HEK293 (cell line): Measurements from ENCODE around the gene FUT8.

ENCODE experiments used
- CTCF ChIA-PET: fragments of 350-600 bp; formaldehyde crosslinking; extraction: SDS; loops from one replicate; lab custom pipeline; 2021; ENCODE audit warnings: antibody characterized with exemption; lab: Yijun Ruan, JAX
- POLR2A ChIA-PET: fragments of 300-600 bp; formaldehyde crosslinking; extraction: SDS; loops from one replicate; lab custom pipeline; 2020; ENCODE audit warnings: antibody characterized with exemption, inconsistent platforms; lab: Yijun Ruan, JAX
- H3K27ac ChIP-seq: fragments of 200-500 bp; sonication (Bioruptor generic); 2 replicates; pipeline ENCODE4 v1.5.1; 2014; ENCODE audit warnings: low read depth, low read length, control low read depth, inconsistent platforms; ENCODE audit errors: extremely low read depth
- H3K36me3 ChIP-seq, 2 experiments: fragments of 200-500 bp in 1 of 2; sonication (Bioruptor generic) in 1 of 2; 1 replicate in 1 of 2; 2 replicates in 1 of 2; pipeline ENCODE4 v1.5.1; 2014 to 2017; ENCODE audit warnings: inconsistent platforms in 2 of 2, low read length in 2 of 2; ENCODE audit not compliant: control insufficient read depth in 2 of 2, insufficient read depth in 1 of 2
- H3K4me1 ChIP-seq: fragments of 200-500 bp; sonication (Bioruptor generic); 2 replicates; pipeline ENCODE4 v1.5.1; 2014; ENCODE audit warnings: mild to moderate bottlenecking, low read length, inconsistent platforms; ENCODE audit not compliant: control insufficient read depth, insufficient read depth
- H3K4me3 ChIP-seq: 2 replicates; pipeline ENCODE4 v1.5.1; 2011; ENCODE audit warnings: low read depth, mild to moderate bottlenecking, control low read depth, low read length, moderate library complexity
- H3K9me3 ChIP-seq: fragments of 200-500 bp; sonication (Bioruptor generic); 2 replicates; pipeline ENCODE4 v1.5.1; 2014; ENCODE audit warnings: low read depth, low read length, inconsistent platforms; ENCODE audit not compliant: control insufficient read depth, insufficient read depth
- GLI2 ChIP-seq: fragments of 450-650 bp; formaldehyde crosslinking; IDR thresholded peaks from 2 replicates; pipeline ENCODE4; 2017; ENCODE audit warnings: missing biosample characterization, missing genetic modification characterization, low read depth, borderline replicate concordance
- GLI4 ChIP-seq: fragments of 450-650 bp; formaldehyde crosslinking; IDR thresholded peaks from 2 replicates; pipeline ENCODE4 v1.5.1; 2016; ENCODE audit warnings: missing biosample characterization, missing genetic modification characterization
- GLIS1 ChIP-seq: fragments of 450-650 bp; formaldehyde crosslinking; IDR thresholded peaks from 2 replicates; pipeline ENCODE4 v1.5.1; 2016; ENCODE audit warnings: missing biosample characterization, missing genetic modification characterization
- HOXA7 ChIP-seq: sonication (generic); formaldehyde crosslinking; IDR thresholded peaks from 2 replicates; pipeline ENCODE4 v1.8.1; 2022; ENCODE audit warnings: missing genetic modification reagents, borderline replicate concordance
- HOXD13 ChIP-seq: sonication (generic); formaldehyde crosslinking; IDR thresholded peaks from 2 replicates; pipeline ENCODE4 v1.8.0; 2022; ENCODE audit warnings: missing genetic modification reagents, borderline replicate concordance
- KLF8 ChIP-seq: fragments of 450-650 bp; formaldehyde crosslinking; IDR thresholded peaks from 2 replicates; pipeline ENCODE4 v1.5.1; 2016; ENCODE audit warnings: missing biosample characterization, missing genetic modification characterization
- MYNN ChIP-seq: fragments of 450-650 bp; formaldehyde crosslinking; IDR thresholded peaks from 2 replicates; pipeline ENCODE4 v1.5.1; 2016; ENCODE audit warnings: missing biosample characterization, missing genetic modification characterization, borderline replicate concordance
- REPIN1 ChIP-seq: fragments of 450-650 bp; formaldehyde crosslinking; IDR thresholded peaks from 2 replicates; pipeline ENCODE4 v1.5.1; 2017; ENCODE audit warnings: missing biosample characterization, missing genetic modification characterization, low read depth
- SP3 ChIP-seq: fragments of 450-650 bp; formaldehyde crosslinking; IDR thresholded peaks from 2 replicates; pipeline ENCODE4 v1.5.1; 2016; ENCODE audit warnings: missing biosample characterization, missing genetic modification characterization
- TRIM28 ChIP-seq: IDR thresholded peaks from 2 replicates; pipeline ENCODE4 v1.6.1; 2011; ENCODE audit warnings: low read length, control low read depth, borderline replicate concordance
- ZFP3 ChIP-seq: fragments of 450-650 bp; formaldehyde crosslinking; IDR thresholded peaks from 2 replicates; pipeline ENCODE4 v1.5.1; 2016; ENCODE audit warnings: low read depth, missing biosample characterization, missing genetic modification characterization
- ZNF2 ChIP-seq: fragments of 450-650 bp; formaldehyde crosslinking; IDR thresholded peaks from 2 replicates; pipeline ENCODE4 v1.5.1; 2016; ENCODE audit warnings: missing biosample characterization, missing genetic modification characterization
- ZNF211 ChIP-seq: fragments of 450-650 bp; formaldehyde crosslinking; IDR thresholded peaks from 2 replicates; pipeline ENCODE4 v1.5.1; 2016; ENCODE audit warnings: low read depth, missing biosample characterization, missing genetic modification characterization
- ZNF214 ChIP-seq: fragments of 450-650 bp; formaldehyde crosslinking; IDR thresholded peaks from 2 replicates; pipeline ENCODE4 v1.5.1; 2017; ENCODE audit warnings: missing biosample characterization, mild to moderate bottlenecking, missing genetic modification characterization, borderline replicate concordance
- ZNF302 ChIP-seq: fragments of 450-650 bp; formaldehyde crosslinking; IDR thresholded peaks from 2 replicates; pipeline ENCODE4 v1.5.1; 2016; ENCODE audit warnings: missing biosample characterization, missing genetic modification characterization, low read depth
- ZNF324 ChIP-seq: fragments of 450-650 bp; formaldehyde crosslinking; IDR thresholded peaks from 2 replicates; pipeline ENCODE4 v1.5.1; 2016; ENCODE audit warnings: missing biosample characterization, missing genetic modification characterization
- ZNF335 ChIP-seq: fragments of 450-650 bp; formaldehyde crosslinking; conservative IDR thresholded peaks from 2 replicates; pipeline ENCODE4 v1.5.1; 2016; ENCODE audit warnings: missing biosample characterization, missing genetic modification characterization
- ZNF350 ChIP-seq: fragments of 450-650 bp; formaldehyde crosslinking; IDR thresholded peaks from 2 replicates; pipeline ENCODE4 v1.5.0; 2017; ENCODE audit warnings: missing biosample characterization, mild to moderate bottlenecking, missing genetic modification characterization
- ZNF501 ChIP-seq: fragments of 450-650 bp; formaldehyde crosslinking; IDR thresholded peaks from 2 replicates; pipeline ENCODE4 v1.5.1; 2016; ENCODE audit warnings: missing biosample characterization, missing genetic modification characterization
- ZNF514 ChIP-seq: fragments of 450-650 bp; formaldehyde crosslinking; IDR thresholded peaks from 2 replicates; pipeline ENCODE4 v1.5.1; 2016; ENCODE audit warnings: missing biosample characterization, missing genetic modification characterization
- ZNF521 ChIP-seq: fragments of 450-650 bp; formaldehyde crosslinking; IDR thresholded peaks from 2 replicates; pipeline ENCODE4 v1.5.1; 2017; ENCODE audit warnings: missing biosample characterization, mild to moderate bottlenecking, missing genetic modification characterization
- ZNF530 ChIP-seq: fragments of 450-650 bp; formaldehyde crosslinking; IDR thresholded peaks from 2 replicates; pipeline ENCODE4 v1.5.1; 2016; ENCODE audit warnings: low read depth, missing biosample characterization, missing genetic modification characterization
- ZNF544 ChIP-seq: fragments of 450-650 bp; formaldehyde crosslinking; IDR thresholded peaks from 2 replicates; pipeline ENCODE4 v1.5.0; 2017; ENCODE audit warnings: missing biosample characterization, missing genetic modification characterization
- ZNF548 ChIP-seq: fragments of 450-650 bp; formaldehyde crosslinking; IDR thresholded peaks from 2 replicates; pipeline ENCODE4 v1.5.1; 2016; ENCODE audit warnings: missing biosample characterization, missing genetic modification characterization
- ZNF701 ChIP-seq: fragments of 450-650 bp; formaldehyde crosslinking; IDR thresholded peaks from 2 replicates; pipeline ENCODE4 v1.5.1; 2016; ENCODE audit warnings: missing biosample characterization, missing genetic modification characterization
- ZNF768 ChIP-seq: fragments of 450-650 bp; formaldehyde crosslinking; IDR thresholded peaks from 2 replicates; pipeline ENCODE4 v1.5.1; 2018; ENCODE audit warnings: missing biosample characterization, mild to moderate bottlenecking, missing genetic modification characterization
- ZNF830 ChIP-seq: fragments of 450-650 bp; IDR thresholded peaks from 2 replicates; pipeline ENCODE4 v1.5.0; 2018; ENCODE audit warnings: missing biosample characterization, missing genetic modification characterization, low read depth, mild to moderate bottlenecking, moderate library complexity
- ZNF843 ChIP-seq: fragments of 450-650 bp; formaldehyde crosslinking; IDR thresholded peaks from 2 replicates; pipeline ENCODE4 v1.5.1; 2016; ENCODE audit warnings: missing biosample characterization, missing genetic modification characterization
- TF ChIP-seq, protein P1 (sequence below): fragments of 450-650 bp; formaldehyde crosslinking; IDR thresholded peaks from 2 replicates; pipeline ENCODE4 v1.5.1; 2017; ENCODE audit warnings: missing biosample characterization, missing genetic modification characterization
- TF ChIP-seq, protein P2 (sequence below): fragments of 450-650 bp; formaldehyde crosslinking; IDR thresholded peaks from 2 replicates; pipeline ENCODE4 v1.5.1; 2016; ENCODE audit warnings: missing biosample characterization, missing genetic modification characterization
- TF ChIP-seq, protein P3 (sequence below): fragments of 450-650 bp; formaldehyde crosslinking; IDR thresholded peaks from 2 replicates; pipeline ENCODE4 v1.5.1; 2017; ENCODE audit warnings: missing biosample characterization, missing genetic modification characterization

FUT8 gene

DNA sequence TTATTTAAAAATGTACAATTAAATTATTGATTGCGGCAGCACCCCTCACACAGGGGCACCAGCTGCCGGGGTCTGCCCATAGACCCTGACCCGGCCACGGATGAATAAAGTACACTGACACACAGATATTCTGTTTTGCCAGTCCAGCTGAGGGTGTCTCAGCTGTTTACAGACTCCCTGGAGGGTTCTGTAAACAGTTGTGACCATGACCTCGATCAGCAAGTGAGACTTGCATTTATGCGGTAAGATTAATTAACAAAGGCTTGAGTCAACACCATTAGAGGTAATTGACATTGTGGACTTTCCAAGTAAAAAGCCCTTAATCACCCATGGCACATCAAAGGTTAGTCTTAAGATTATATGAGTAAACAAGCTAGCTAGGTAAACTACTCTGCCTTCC is 94.3 kb downstream of the FUT8 start:
- no peak for TF ChIP-seq ZFP3 (tag by site-specific recombination)
- TF ChIP-seq GLIS1, result peak; percentile 37
- Histone ChIP-seq H3K9me3 (no peaks in the 10 kb centered on the region), H3K36me3 (no peaks in the 10 kb centered on the region), H3K4me3 (no peak overlapping the region), H3K27ac (no peak overlapping the region), H3K4me1 (0 out of 2 replicates have a peak, but pooled peaks cover 2% of the 10 kb centered on the region)
- CTCF ChIA-PET, result no interaction called here
- POLR2A ChIA-PET, result no interaction called here

DNA sequence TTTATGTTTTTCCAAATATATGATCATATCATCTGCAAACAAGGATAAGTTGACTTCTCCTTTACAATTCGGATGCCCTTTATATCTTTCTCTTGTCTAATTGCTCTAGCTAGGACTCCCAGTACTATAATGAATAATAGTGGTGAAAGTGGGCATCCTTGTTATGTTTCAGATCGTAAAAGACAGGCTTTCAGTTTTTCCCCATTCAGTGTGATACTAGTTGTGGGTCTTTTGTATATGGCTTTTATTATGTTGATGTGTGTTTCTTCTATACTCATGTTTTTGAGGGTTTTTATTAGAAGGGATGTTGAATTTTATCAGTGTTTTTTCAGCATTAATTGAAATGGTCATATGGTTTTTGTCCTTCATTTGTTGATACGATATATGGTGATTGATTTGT is 97.3 kb downstream of the FUT8 start:
- TF ChIP-seq REPIN1 (tag by site-specific recombination) (no peak), ZNF211 (tag by site-specific recombination) (no peak), MYNN (tag by site-specific recombination) (no peak), ZNF324 (tag by site-specific recombination) (no peak), ZNF514 (tag by site-specific recombination) (no peak), ZNF501 (tag by site-specific recombination) (no peak), GLI2 (tag by site-specific recombination) (no peak), TRIM28 (no peak), ZNF544 (tag by site-specific recombination) (no peak), HOXD13 (no peak), ZNF701 (no peak), ZNF302 (no peak), SP3 (tag by site-specific recombination) (no peak), ZNF350 (tag by site-specific recombination) (no peak), ZNF2 (tag by site-specific recombination) (no peak)
- TF ChIP-seq, protein P1, sequence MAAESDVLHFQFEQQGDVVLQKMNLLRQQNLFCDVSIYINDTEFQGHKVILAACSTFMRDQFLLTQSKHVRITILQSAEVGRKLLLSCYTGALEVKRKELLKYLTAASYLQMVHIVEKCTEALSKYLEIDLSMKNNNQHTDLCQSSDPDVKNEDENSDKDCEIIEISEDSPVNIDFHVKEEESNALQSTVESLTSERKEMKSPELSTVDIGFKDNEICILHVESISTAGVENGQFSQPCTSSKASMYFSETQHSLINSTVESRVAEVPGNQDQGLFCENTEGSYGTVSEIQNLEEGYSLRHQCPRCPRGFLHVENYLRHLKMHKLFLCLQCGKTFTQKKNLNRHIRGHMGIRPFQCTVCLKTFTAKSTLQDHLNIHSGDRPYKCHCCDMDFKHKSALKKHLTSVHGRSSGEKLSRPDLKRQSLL (tag by site-specific recombination), result no peak
- CTCF ChIA-PET, result no interaction called here
- Histone ChIP-seq H3K4me3 (no peak overlapping the region), H3K9me3 (no peaks in the 10 kb centered on the region), H3K36me3 (no peaks in the 10 kb centered on the region), H3K27ac (no peak overlapping the region), H3K4me1 (0 out of 2 replicates have a peak, but pooled peaks cover 2% of the 10 kb centered on the region)
- POLR2A ChIA-PET, result no interaction called here

DNA sequence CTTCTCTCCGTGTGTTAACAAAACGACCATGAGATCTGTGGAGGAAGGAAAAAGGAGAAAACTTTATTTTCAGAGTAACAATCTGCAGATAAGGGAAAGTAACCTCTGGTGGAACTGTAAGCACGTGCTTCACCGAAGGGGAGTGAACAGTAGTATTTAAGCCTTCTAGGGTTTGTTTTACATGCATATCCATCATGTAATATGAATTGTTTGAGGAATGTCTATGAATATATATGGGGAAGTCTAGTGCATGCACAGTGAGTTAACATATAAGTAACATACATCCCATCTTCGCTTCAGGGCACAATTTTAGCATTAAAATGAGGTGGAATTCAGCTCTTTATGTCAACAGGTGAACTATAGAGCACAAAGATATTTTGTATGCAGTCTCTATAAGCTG is 101.1 kb downstream of the FUT8 start:
- no peaks in the 10 kb centered on the region for H3K36me3 ChIP-seq
- H3K4me3 ChIP-seq, result no peak overlapping the region
- no peaks in the 10 kb centered on the region for H3K9me3 ChIP-seq
- no peak overlapping the region for H3K27ac ChIP-seq
- TF ChIP-seq ZNF548 (tag by site-specific recombination) (no peak), HOXA7 (CRISPR knock-in tag) (no peak), ZNF830 (tag by site-specific recombination) (no peak), ZNF843 (tag by site-specific recombination) (no peak), ZNF530 (tag by site-specific recombination) (no peak), ZNF214 (tag by site-specific recombination) (no peak), ZNF335 (tag by site-specific recombination) (no peak), KLF8 (tag by site-specific recombination) (no peak), ZNF768 (no peak), GLI4 (no peak), ZNF521 (tag by site-specific recombination) (no peak)
- TF ChIP-seq, protein P2, sequence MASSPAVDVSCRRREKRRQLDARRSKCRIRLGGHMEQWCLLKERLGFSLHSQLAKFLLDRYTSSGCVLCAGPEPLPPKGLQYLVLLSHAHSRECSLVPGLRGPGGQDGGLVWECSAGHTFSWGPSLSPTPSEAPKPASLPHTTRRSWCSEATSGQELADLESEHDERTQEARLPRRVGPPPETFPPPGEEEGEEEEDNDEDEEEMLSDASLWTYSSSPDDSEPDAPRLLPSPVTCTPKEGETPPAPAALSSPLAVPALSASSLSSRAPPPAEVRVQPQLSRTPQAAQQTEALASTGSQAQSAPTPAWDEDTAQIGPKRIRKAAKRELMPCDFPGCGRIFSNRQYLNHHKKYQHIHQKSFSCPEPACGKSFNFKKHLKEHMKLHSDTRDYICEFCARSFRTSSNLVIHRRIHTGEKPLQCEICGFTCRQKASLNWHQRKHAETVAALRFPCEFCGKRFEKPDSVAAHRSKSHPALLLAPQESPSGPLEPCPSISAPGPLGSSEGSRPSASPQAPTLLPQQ (tag by site-specific recombination), result no peak
- TF ChIP-seq, protein P3, sequence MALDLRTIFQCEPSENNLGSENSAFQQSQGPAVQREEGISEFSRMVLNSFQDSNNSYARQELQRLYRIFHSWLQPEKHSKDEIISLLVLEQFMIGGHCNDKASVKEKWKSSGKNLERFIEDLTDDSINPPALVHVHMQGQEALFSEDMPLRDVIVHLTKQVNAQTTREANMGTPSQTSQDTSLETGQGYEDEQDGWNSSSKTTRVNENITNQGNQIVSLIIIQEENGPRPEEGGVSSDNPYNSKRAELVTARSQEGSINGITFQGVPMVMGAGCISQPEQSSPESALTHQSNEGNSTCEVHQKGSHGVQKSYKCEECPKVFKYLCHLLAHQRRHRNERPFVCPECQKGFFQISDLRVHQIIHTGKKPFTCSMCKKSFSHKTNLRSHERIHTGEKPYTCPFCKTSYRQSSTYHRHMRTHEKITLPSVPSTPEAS (tag by site-specific recombination), result no peak
- H3K4me1 ChIP-seq, result no peaks in the 10 kb centered on the region
- ChIA-PET CTCF (no interaction called here), POLR2A (no interaction called here)
